Loucy (cell line): ENCODE data around the gene GPR153.

Experiments used
- H2AFZ ChIP-seq: fragments of 200-600 bp; sonication (generic); 2 replicates; pipeline ENCODE4 v1.6.0; 2016; ENCODE audit warnings: antibody characterized with exemption, mild to moderate bottlenecking, low read length, moderate library complexity
- H3F3A ChIP-seq: fragments of 200-600 bp; 2 replicates; pipeline ENCODE4 v1.6.0; 2016; ENCODE audit warnings: antibody characterized with exemption, low read depth, mild to moderate bottlenecking
- H3K27me3 ChIP-seq: fragments of 200-600 bp; sonication (generic); 2 replicates; pipeline ENCODE4 v1.6.1; 2014; ENCODE audit warnings: low read length, mild to moderate bottlenecking; ENCODE audit not compliant: insufficient read depth, poor library complexity, severe bottlenecking
- H3K36me3 ChIP-seq: fragments of 200-600 bp; sonication (generic); 2 replicates; pipeline ENCODE4 v1.6.1; 2016; ENCODE audit warnings: low read length; ENCODE audit not compliant: insufficient read depth
- H3K4me1 ChIP-seq: fragments of 200-600 bp; sonication (generic); 2 replicates; pipeline ENCODE4 v1.5.1; 2014; ENCODE audit warnings: low read length, mild to moderate bottlenecking; ENCODE audit not compliant: insufficient read depth, poor library complexity, severe bottlenecking
- H3K4me2 ChIP-seq: fragments of 200-600 bp; sonication (generic); 2 replicates; pipeline ENCODE4 v1.6.0; 2014; ENCODE audit warnings: antibody characterized with exemption, low read length, low read depth, mild to moderate bottlenecking; ENCODE audit not compliant: poor library complexity, severe bottlenecking
- H3K4me3 ChIP-seq: fragments of 200-600 bp; sonication (generic); 2 replicates; pipeline ENCODE4 v1.5.1; 2014; ENCODE audit warnings: low read length, mild to moderate bottlenecking, mixed read lengths; ENCODE audit not compliant: poor library complexity, severe bottlenecking
- H3K79me2 ChIP-seq: fragments of 200-600 bp; sonication (generic); 2 replicates; pipeline ENCODE4 v1.6.1; 2014; ENCODE audit warnings: low read length; ENCODE audit not compliant: insufficient read depth
- H3K9ac ChIP-seq: fragments of 200-600 bp; sonication (generic); 2 replicates; pipeline ENCODE4 v1.6.0; 2014; ENCODE audit warnings: mild to moderate bottlenecking, low read depth, low read length, moderate library complexity; ENCODE audit not compliant: poor library complexity, severe bottlenecking
- H3K9me2 ChIP-seq: fragments of 200-600 bp; sonication (generic); replicated peaks from 2 replicates; pipeline ENCODE4 v1.6.1; 2016; ENCODE audit warnings: low read depth, low read length, mixed read lengths
- H3K9me3 ChIP-seq: fragments of 200-600 bp; sonication (generic); 2 replicates; pipeline ENCODE4 v1.6.1; 2014; ENCODE audit warnings: mild to moderate bottlenecking, antibody characterized with exemption, low read length, low read depth; ENCODE audit not compliant: insufficient read depth
- H4K20me1 ChIP-seq: fragments of 200-600 bp; sonication (generic); 2 replicates; pipeline ENCODE4 v1.6.0; 2014; ENCODE audit warnings: antibody characterized with exemption, low read length, mild to moderate bottlenecking; ENCODE audit not compliant: insufficient read depth, poor library complexity, severe bottlenecking
- EZH2phosphoT487 ChIP-seq: fragments of 200-600 bp; IDR thresholded peaks from 2 replicates; pipeline ENCODE4 v1.6.1; 2018; ENCODE audit warnings: antibody characterized with exemption, mild to moderate bottlenecking, moderate library complexity, borderline replicate concordance
- TF ChIP-seq, protein P1 (sequence below): fragments of 200-600 bp; sonication (generic); conservative IDR thresholded peaks from 2 replicates; pipeline ENCODE4 v1.5.1; 2014; ENCODE audit warnings: mild to moderate bottlenecking, antibody characterized with exemption, low read length

Gene GPR153

DNA sequence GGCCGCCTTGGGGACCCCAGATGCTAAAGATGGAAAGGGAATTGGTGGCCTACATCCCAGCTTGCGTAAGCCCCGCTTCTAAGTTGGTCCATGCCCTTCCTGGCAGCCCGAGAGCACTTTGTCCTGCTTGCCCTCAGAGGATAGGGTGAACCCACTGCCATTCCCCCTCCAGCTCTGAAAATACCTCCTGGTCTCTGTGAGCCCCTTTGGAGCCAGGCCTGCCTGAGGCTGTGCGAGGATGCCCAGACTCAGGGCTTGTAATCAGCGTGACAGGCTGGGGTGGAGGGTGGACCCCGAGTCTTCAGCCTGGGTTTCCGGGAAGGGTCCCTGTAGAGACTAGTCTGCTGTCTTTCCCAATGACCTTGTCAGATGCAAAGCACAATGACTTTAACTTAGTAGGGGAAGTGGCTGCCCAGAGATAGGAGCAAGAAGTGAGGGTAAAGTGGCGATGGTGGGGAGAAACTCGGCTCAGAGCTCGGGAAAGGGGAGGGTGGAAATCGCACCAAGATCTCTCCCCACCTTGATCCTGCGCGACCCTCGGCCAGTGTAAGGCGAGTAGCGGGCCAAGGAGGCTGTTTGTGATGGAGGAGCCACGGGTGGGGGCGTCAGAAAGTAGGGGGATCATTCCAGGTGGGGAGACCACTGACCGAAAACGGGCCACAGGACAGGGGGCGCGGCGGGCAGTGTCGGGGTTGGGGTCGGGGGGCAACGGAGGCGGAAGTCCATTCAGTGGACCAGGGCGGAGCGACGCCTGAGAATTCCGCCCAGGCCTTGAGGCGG is 19.6 kb downstream of the GPR153 start:
- no peaks in the 10 kb centered on the region for H3K27me3 ChIP-seq
- no peak overlapping the region for H3K4me3 ChIP-seq
- no peaks in the 10 kb centered on the region for H3K79me2 ChIP-seq
- no peak overlapping the region for H3K9ac ChIP-seq
- no peaks in the 10 kb centered on the region for H4K20me1 ChIP-seq
- H3K9me3 ChIP-seq, result no peaks in the 10 kb centered on the region
- TF ChIP-seq, protein P1, sequence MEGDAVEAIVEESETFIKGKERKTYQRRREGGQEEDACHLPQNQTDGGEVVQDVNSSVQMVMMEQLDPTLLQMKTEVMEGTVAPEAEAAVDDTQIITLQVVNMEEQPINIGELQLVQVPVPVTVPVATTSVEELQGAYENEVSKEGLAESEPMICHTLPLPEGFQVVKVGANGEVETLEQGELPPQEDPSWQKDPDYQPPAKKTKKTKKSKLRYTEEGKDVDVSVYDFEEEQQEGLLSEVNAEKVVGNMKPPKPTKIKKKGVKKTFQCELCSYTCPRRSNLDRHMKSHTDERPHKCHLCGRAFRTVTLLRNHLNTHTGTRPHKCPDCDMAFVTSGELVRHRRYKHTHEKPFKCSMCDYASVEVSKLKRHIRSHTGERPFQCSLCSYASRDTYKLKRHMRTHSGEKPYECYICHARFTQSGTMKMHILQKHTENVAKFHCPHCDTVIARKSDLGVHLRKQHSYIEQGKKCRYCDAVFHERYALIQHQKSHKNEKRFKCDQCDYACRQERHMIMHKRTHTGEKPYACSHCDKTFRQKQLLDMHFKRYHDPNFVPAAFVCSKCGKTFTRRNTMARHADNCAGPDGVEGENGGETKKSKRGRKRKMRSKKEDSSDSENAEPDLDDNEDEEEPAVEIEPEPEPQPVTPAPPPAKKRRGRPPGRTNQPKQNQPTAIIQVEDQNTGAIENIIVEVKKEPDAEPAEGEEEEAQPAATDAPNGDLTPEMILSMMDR, result no peak
- TF ChIP-seq EZH2phosphoT487, result no peak
- no peaks in the 10 kb centered on the region for H3K4me1 ChIP-seq
- no peak overlapping the region for H3K4me2 ChIP-seq
- H2AFZ ChIP-seq, result no peak overlapping the region
- no peaks in the 10 kb centered on the region for H3K36me3 ChIP-seq
- no peaks in the 10 kb centered on the region for H3F3A ChIP-seq
- H3K9me2 ChIP-seq, result no peaks in the 10 kb centered on the region

DNA sequence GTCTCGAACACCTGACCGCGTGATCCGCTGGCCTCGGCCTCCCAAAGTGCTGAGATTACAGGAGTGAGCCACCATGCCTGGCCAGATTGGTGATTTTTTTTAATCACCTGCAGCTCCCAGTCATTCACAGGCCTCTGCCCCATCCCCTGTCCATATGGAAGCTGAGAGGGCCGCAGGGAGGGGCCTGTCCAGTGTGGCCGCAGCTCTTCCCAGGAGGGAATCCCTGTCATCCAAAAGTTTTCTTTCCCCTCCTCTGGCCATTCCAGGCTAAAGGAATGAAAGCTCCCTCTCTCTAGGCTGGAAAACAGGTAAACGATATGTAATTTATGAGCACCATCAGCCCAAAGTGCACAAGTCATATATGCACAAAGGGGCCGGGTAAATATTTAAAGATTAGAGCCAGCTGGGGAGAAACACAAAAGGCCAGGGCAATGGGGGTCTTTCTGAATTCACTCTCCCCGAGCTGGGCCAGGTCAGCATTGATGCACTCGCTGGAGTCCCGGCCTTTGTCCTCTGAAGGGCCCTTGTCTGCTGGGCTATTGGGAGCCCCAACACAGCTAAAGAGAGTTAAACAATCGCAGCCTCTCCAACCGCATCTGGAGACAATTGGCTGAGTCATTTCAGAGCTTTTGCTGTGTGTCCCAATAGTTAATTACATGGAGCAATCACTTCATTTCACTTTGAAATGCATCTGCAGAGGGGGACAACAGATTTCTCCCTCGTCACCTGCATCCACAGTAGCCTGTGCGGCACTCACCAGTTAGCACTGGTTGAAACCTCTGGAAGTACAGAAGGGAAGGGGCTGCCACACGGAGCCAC is 20.7 kb downstream of the GPR153 start:
- no peak for TF ChIP-seq EZH2phosphoT487
- TF ChIP-seq, protein P1, result no peak
- no peaks in the 10 kb centered on the region for H3K36me3 ChIP-seq
- peaks cover 2% of the 10 kb centered on the region for H4K20me1 ChIP-seq
- no peaks in the 10 kb centered on the region for H3K27me3 ChIP-seq
- peaks cover 5% of the 10 kb centered on the region for H3K79me2 ChIP-seq
- no peaks in the 10 kb centered on the region for H3K4me1 ChIP-seq
- no peaks in the 10 kb centered on the region for H3K9me3 ChIP-seq
- no peak overlapping the region for H3K9ac ChIP-seq
- no peak overlapping the region for H2AFZ ChIP-seq
- no peak overlapping the region for H3K4me3 ChIP-seq
- H3F3A ChIP-seq, result no peaks in the 10 kb centered on the region
- H3K9me2 ChIP-seq, result no peaks in the 10 kb centered on the region
- H3K4me2 ChIP-seq, result no peak overlapping the region

DNA sequence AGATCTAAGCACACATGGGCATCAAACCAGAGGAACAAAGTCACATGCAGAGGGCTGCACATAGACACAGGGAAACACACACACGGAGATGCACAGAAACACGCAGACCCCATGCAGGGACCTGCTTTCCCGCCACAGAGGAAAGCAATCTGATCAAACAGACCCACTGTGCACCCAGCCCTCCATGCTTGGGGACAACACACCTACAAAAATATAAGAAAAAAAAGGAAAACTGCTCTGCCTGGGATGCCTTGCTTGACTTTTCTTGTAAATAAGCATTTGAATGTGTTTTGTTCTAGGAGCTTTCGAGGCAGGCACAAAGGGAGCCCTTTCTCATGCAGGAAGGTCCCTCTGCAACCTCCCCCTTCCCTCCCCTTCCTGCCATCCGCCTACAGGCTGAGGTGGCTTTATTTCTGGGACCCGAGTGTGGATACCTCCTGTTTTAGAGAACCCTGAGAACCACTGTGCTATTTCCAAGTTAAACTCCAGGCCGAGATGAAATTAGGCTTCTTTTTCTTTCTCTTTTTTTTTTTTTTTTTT is 21.6 kb downstream of the GPR153 start:
- Histone ChIP-seq H3K36me3 (no peaks in the 10 kb centered on the region), H4K20me1 (peaks cover 10% of the 10 kb centered on the region), H3K27me3 (no peaks in the 10 kb centered on the region), H3K4me2 (no peak overlapping the region), H2AFZ (no peak overlapping the region), H3K4me3 (no peak overlapping the region), H3K4me1 (peaks cover 7% of the 10 kb centered on the region), H3K9me2 (no peaks in the 10 kb centered on the region), H3K9ac (peak overlapping the region; percentile 13), H3K79me2 (peaks cover 14% of the 10 kb centered on the region), H3K9me3 (no peaks in the 10 kb centered on the region), H3F3A (no peaks in the 10 kb centered on the region)
- TF ChIP-seq EZH2phosphoT487, result no peak
- TF ChIP-seq, protein P1, result no peak
